ENCODE measurements around the gene PFDN2.

Gene PFDN2

GRCh38 chr1:161099090-161099802, 18.6 kb downstream of the PFDN2 start:
- no peak for DNase-seq (ENCODE audit: low read depth, low spot score)

GRCh38 chr1:161098210-161099068, 19.4 kb downstream of the PFDN2 start, which contains the start of gene KLHDC9:
Gene KLHDC9, plus strand, starts transcription at chr1:161098361. Its CDS starts 175 bp downstream, at chr1:161098536.
- no peak for DNase-seq (ENCODE audit: low read depth, low spot score)

- DNase-seq (ENCODE audit: low read depth, low spot score) = no peak
These were observed 21.3 kb downstream of the PFDN2 start for GRCh38 chr1:161096530-161096929.

DNA sequence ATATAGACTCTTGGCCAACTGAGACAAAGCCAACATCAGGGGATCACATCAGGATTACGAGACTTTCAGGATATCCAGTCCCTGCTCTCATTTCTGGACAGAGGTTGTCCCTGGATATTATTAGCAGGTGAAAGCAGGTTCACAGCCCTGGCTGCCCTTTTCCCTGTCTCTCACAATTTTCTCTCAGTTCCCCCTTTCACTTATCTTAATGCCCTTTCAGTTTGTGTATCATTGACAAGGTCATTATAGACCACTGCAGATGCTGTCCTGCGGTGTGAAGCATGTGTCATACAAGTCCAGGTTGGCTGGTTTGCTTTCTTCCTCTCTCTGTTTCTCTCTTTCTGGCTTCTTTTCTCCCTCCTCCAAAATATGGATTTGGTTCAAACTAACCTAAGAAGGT, 21.8 kb downstream of the PFDN2 start:
- no peak for DNase-seq (ENCODE audit: low read depth, low spot score)

- no peak for DNase-seq (ENCODE audit: low read depth, low spot score)
These were observed 22.6 kb downstream of the PFDN2 start for GRCh38 chr1:161095230-161095629.

- no peak for DNase-seq (ENCODE audit: low read depth, low spot score)
These were observed 23.4 kb downstream of the PFDN2 start for GRCh38 chr1:161094481-161094880.

DNA sequence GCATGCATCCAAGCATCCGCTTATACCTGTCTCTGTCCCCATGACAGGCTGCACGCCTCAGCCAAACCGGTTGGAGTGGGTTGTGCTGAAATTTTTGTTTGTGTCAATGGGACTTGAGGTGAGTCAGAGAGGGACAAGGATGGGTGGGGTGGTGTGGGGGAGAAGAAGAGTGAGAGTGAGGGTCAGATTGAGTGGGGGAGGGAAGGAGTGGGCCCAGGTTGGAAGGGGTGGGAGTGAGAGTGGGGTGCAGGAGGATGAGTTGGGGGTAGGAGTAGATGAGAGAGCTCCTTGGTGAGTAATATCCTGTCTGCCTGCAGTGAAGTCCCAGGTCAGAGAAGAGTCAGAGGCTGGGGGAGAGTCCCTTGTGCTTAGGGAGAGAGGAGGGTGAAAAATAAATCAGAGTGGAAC, 25.2 kb downstream of the PFDN2 start:
- DNase-seq (ENCODE audit: low read depth, low spot score) = no peak

DNA sequence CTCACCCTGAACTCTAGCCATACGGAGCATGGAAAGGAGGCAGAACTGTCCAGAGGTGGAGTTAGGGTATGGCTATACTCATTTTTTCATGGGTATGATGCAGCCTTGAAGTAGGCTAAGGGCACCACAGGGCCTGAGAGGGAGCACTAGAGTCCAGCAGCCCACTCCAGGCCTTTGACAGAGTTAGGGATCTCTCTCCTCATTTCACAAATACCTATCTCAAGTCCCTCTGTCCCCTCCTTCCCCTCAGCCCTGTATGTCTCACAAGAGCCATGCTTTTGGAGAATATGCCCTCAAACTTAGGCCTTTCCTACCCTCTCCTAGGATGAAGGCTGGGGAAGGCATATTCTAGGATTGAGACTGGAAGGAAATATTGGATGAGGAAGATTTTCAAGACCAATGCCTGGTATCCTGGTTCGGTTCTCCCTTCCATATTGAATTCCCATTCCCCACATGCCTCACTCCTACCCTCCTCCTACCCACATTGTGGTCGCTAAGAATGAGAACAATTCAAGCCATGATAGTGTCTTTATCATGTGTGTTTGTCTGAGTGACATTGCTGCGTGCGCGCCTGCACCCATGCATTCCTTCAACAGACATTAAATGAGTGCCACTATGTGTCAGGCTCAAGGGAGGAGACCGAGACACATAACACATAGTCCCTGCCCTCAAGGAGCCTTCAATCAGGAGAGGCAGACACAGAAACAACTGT, 25.9 kb downstream of the PFDN2 start:
- no peak for DNase-seq (ENCODE audit: low read depth, low spot score)

DNA sequence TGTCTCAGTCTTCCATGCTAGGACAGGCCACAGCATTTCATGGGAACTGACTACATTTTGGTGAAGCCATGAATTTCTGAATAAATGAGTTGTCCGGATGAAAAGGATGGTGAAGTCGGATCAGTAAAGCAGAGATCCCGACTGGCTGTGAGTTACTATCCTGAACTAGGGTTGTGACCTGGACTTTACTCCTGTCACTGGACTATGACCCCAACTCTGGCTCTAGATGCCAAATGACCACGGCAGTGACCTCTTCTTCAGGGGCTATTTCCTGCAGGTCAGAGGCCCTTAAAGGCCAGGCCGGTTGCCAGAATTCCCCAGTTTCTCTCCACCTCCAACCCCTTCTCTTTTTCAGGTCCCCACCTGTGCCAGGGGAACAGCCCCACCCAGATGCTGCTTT, 26.7 kb downstream of the PFDN2 start:
- no peak for DNase-seq (ENCODE audit: low read depth, low spot score)

DNA sequence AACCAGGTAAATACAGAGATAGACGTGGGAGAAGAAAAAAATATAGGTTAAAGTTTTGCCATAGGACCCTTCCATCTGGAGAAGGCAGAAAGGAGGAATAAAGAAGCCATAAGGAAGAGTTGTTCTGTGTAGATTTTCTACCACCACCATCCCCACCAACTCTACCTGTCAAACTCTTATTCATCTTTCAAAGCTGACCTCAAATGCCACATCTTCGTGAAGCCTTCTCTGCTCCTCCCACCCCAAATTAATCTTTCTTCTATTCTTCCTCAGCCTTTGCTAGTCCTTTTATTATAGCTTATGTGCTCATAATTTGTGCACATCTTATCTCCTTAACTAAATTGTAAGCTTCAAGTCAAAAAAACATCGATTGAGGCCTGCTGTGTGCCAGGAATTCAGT, 27.2 kb downstream of the PFDN2 start:
- DNase-seq (ENCODE audit: low read depth, low spot score) = no peak

DNA sequence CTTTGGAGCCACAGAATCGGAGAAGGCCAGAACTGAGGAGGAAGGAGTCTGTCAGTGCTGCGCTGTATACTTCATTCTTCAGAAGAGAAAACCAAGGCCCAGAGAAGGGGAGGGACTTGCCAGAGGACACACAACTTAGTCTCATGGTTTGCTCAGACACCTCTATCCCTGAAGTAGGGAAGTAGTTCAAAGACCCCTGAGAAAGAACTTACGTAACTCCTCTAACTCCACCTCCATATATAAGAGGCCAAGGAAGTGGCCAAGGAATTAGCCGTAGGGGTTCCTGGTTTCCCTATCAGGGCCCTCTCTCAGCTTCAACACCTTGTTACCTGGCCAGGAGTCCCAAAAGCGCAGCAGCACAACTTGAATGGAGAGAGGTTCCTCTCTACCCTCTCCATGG, 27.9 kb downstream of the PFDN2 start:
- DNase-seq (ENCODE audit: low read depth, low spot score) = no peak

DNA sequence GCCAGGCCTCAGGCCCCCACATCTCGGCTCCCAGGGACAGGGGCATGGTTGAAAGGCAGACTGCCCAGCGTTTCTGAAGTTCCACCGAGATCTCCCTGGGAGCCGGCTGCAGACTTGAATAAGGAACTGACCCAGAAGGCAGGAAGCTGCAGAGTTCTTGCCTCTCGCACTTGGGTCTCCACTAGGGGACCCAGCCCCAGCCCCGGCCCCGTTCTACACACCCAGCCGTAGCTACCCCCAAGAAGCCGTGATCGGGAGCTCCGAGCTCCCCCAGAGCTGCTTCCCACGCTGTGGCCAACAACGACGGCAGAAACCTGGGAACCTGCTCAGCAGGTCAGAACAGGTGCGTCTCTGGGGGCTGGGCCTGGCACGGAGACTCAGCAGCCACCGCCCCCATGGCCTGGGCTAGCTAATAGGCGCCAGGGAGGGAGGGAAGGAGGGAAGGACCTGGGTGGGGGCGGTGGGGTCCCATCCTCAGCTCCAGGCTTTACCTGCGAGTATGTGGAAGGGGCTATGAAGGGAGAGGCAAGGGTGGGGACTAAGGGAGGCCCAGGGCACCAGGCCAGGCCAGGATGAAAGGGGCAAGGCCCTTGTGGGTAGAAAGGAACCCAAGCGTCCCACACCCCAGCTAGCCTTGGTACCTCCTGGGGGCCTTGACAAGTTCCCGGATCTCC, 28.4 kb downstream of the PFDN2 start, which contains the start of gene NECTIN4:
TSS of gene NECTIN4 (minus strand) at position 308 of the 674 bp plus-strand sequence. CDS start at position 46, 262 bp downstream.
- no peak for DNase-seq (ENCODE audit: low read depth, low spot score)

- no peak for DNase-seq (ENCODE audit: low read depth, low spot score)
These were observed 29.2 kb downstream of the PFDN2 start for GRCh38 chr1:161088587-161089110.

DNA sequence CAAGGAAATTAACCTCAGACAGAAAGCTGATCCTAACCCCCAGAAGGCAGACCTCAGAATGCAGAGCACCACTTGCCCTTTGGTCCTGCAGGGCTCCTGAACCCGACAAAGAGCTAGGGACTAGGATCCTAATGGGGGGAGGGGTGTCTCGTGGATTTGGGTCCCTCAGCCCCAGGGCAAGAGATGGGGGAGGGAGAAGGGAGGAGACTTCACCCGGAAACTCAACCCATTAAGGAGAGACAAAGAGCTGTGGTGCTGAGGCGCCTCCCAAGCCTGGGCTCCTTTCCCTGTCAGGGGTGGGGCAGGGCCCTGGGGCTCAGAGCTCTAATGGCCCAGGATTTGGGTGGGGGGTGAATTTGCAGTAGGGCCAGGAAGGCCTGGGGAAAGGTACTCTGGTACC, 31.4 kb downstream of the PFDN2 start:
- no peak for DNase-seq (ENCODE audit: low read depth, low spot score)

DNA sequence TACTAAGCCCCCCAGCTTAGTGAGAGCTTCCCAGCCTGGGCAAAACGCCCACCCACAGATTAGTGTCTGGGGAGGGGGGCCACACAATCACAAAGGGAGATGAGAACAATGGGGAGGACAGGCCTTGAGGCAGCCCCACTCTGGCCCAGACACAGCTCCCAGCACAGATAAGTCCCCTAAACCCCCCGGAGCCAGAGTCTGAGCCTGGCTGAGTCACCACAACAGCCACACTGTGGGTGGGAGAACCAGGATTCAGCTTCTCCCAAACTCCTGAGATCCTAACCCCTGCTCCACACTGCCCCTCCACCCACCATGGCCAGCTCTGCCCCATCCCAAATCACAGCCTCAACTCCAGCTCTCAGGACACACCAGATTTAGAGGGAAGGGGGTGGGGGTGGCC, 32.7 kb downstream of the PFDN2 start:
- DNase-seq (ENCODE audit: low read depth, low spot score) = no peak

- DNase-seq (ENCODE audit: low read depth, low spot score) = no peak
These were observed 33.2 kb downstream of the PFDN2 start for GRCh38 chr1:161084597-161084988.

DNA sequence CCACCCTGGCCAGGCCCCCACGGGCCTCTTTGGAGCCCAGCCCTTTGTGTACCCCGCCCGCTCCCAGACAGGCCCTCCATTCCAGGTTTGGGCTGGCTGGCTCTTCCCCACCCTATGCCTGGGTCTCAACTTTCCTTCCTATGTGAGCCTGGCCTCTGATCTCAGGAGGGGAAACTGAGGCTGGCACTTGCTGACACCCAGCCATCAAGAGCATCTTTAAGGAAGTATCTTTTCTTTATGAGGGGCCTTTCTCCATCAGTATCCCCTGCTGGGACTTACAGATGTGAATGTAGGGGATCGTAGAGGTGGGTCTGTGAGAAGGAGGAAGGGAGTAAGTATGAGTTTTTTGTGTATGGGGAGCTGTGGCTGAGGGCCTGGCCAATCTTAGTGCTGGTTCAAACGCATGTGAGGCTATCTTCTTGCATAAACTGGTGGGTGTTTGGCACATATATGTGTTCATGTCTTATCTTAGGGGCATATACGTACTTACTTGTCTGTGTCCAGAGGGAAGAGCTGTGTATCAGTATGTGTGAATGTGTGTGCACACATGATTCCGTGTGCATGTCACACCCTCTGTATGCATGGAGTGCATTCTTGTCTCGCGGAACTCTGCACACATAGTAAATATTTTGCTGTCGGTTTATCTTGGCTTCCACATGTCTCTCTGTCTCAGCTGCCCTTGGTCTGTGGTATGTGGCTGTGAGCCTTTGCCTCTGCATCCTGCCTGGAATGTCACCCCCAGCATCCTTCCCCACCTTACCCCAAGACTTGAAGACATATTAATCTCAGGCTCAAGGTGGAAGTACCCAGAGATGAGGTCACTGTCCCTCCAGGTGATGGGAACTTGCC, 33.9 kb downstream of the PFDN2 start:
- no peak for DNase-seq (ENCODE audit: low read depth, low spot score)

DNA sequence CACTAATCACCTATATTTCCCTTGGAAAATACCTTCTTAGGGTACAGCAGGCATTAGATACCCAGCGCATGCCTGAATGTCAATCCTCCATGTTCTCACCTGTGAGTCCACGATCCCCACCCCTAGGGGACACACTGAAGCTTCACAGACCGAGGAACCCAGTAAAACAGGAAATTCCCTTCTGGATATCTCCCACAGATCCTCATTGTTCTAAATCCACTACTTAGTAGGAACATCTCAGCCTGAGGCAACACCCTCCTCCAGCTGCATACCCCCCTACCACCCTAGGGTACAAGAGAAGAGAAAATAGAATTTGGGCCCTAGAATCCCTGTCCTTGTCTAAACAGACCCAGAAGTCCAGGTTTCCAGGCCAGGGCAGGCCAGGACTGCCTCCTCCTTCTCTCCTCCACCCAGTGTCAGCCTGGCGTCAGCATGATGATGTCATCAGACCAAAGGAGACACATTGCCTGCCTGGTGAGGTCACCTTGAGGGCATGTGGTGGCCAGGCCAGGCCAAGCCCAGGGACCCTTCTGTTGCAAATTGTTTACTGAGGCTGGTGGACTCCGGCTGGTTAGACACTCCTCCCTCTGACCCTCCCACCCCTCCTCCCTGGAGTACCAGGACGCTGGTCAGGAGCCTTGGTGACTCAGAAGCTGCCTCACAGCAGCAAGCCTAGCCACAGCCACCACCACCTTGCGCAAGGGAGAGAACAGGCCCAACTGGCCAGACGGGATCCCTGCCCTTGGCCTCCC, 34.7 kb downstream of the PFDN2 start:
- no peak for DNase-seq (ENCODE audit: low read depth, low spot score)

DNA sequence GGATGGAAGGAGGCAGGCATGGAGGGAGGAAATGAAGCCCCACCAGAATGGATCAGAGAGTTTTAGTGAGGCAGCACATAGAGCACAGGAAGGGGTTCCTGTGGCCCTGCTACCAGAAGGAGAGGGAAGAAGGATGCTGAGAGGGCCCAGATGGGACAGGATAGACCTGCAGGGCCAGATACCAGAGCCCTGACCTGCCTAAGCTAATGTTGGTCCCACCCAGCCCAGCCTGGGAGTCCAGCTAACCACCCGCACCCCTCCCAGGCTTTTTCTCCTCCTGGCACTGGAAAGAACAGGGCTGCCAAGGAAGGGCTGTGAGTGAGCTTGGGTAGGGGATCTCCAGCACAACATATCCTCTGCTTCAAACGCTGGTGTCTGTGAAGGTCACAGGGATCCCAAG, 35.4 kb downstream of the PFDN2 start:
- DNase-seq (ENCODE audit: low read depth, low spot score) = no peak

DNA sequence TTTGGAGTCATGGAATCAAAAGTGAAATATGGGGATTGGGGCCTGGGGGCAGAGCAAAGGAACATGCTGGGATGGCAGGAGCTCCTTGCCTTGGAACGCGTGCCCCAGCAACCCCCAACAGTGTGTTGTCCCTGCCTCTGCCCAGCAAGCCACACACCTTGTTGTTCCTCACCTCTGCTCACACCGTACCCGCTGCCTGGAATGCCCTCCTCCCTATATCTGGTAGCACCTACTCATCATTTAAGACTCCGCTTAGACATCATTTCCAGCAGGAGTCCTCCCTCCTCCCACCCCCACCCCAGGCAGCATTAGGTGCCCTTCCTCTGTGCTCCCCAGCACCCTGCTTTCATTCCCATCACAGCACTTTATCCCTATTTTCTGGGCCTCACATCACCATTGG, 36.3 kb downstream of the PFDN2 start:
- DNase-seq (ENCODE audit: low read depth, low spot score) = no peak
